ENCODE data around the gene E2F4. TPM values are rescaled to one million over a fixed set of nuclear protein-coding genes. Genes with fewer than 3 reads are reported as not detected.

The E2F4 gene
- total and polyA plus RNA-seq, 10 of the 15 experiments (the other 5 are each of a cell fraction or from before 2014, with no cell fraction given): 11.7 to 132 (median 95.9) TPM

DNA sequence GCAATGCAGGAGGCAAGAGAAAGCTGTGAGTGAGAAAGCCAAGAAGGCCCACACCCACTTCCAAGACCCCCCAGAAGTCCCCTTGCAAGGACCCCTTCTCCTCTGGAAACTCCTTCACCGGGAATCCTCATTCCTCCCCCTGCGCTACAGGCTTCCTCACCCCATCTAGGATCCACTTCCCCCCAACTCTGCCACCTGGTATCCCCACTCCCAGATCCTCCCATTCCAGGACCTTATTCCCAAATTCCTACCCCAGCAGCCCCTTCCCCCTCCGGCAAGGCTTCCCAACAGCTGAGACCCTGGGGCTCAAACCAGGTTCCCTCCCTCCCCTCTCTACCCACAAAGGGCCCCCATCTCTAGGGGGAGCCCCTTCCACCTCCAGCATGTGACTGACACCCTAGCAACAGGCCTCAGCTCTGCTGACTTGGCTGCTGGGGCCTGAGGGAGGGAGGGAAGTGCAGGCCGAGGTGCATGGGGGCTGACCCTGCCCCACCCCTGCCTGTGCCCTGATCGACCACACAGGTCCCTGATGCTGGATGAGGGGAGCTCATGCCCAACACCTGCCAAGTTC lies 25.3 kb upstream of the E2F4 start (continued):
- TF ChIP-seq, protein P1, sequence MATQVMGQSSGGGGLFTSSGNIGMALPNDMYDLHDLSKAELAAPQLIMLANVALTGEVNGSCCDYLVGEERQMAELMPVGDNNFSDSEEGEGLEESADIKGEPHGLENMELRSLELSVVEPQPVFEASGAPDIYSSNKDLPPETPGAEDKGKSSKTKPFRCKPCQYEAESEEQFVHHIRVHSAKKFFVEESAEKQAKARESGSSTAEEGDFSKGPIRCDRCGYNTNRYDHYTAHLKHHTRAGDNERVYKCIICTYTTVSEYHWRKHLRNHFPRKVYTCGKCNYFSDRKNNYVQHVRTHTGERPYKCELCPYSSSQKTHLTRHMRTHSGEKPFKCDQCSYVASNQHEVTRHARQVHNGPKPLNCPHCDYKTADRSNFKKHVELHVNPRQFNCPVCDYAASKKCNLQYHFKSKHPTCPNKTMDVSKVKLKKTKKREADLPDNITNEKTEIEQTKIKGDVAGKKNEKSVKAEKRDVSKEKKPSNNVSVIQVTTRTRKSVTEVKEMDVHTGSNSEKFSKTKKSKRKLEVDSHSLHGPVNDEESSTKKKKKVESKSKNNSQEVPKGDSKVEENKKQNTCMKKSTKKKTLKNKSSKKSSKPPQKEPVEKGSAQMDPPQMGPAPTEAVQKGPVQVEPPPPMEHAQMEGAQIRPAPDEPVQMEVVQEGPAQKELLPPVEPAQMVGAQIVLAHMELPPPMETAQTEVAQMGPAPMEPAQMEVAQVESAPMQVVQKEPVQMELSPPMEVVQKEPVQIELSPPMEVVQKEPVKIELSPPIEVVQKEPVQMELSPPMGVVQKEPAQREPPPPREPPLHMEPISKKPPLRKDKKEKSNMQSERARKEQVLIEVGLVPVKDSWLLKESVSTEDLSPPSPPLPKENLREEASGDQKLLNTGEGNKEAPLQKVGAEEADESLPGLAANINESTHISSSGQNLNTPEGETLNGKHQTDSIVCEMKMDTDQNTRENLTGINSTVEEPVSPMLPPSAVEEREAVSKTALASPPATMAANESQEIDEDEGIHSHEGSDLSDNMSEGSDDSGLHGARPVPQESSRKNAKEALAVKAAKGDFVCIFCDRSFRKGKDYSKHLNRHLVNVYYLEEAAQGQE (IDR thresholded peaks at IDR 0.05; ENCODE audit: low read depth, low read length): no peak
- TF ChIP-seq SP1 (IDR thresholded peaks at IDR 0.05; ENCODE audit: low read depth, low read length) (no peak), SREBF2 (IDR thresholded peaks at IDR 0.05; ENCODE audit: low read length) (no peak), ETV6 (conservative IDR thresholded peaks at IDR 0.05 in 1 of 2, IDR thresholded peaks at IDR 0.05 in 1 of 2; ENCODE audit: borderline replicate concordance in 1 of 2, low read depth in 1 of 2) (no peak), ZSCAN29 (IDR thresholded peaks at IDR 0.05) (no peak), YBX1 (IDR thresholded peaks at IDR 0.05) (no peak), NFXL1 (IDR thresholded peaks at IDR 0.05; ENCODE audit: borderline replicate concordance) (no peak), KLF5 (IDR thresholded peaks at IDR 0.05; ENCODE audit: partially characterized antibody) (no peak), WRNIP1 (IDR thresholded peaks at IDR 0.05; ENCODE audit: borderline replicate concordance, low read depth, low read length) (no peak), TARDBP (IDR thresholded peaks at IDR 0.05; ENCODE audit: borderline replicate concordance) (no peak), GABPA (IDR thresholded peaks at IDR 0.05; ENCODE audit: low read depth) (no peak), RFX5 (IDR thresholded peaks at IDR 0.05; ENCODE audit: low read depth, low read length) (0 out of 2 replicates have a peak, but pooled peaks have one; percentile 46), ZBED1 (IDR thresholded peaks at IDR 0.05; ENCODE audit: borderline replicate concordance) (no peak), RB1 (IDR thresholded peaks at IDR 0.05; ENCODE audit: borderline replicate concordance) (no peak), STAT1 (conservative IDR thresholded peaks at IDR 0.05) (no peak), RELA (IDR thresholded peaks at IDR 0.05; ENCODE audit: borderline replicate concordance, partially characterized antibody) (no peak), IRF4 (IDR thresholded peaks at IDR 0.05; ENCODE audit: low read depth, low read length) (no peak), JUNB (IDR thresholded peaks at IDR 0.05) (no peak), ZNF622 (IDR thresholded peaks at IDR 0.05) (no peak), ZNF207 (IDR thresholded peaks at IDR 0.05; ENCODE audit: borderline replicate concordance) (no peak), ESRRA (IDR thresholded peaks at IDR 0.05; ENCODE audit: low read length) (no peak), TCF3 (IDR thresholded peaks at IDR 0.05; ENCODE audit: borderline replicate concordance, insufficient read depth, low read depth, low read length) (no peak), MEF2B (IDR thresholded peaks at IDR 0.05; ENCODE audit: partially characterized antibody, poor library complexity, severe bottlenecking) (peak; percentile 33)
- TF ChIP-seq, protein P2, sequence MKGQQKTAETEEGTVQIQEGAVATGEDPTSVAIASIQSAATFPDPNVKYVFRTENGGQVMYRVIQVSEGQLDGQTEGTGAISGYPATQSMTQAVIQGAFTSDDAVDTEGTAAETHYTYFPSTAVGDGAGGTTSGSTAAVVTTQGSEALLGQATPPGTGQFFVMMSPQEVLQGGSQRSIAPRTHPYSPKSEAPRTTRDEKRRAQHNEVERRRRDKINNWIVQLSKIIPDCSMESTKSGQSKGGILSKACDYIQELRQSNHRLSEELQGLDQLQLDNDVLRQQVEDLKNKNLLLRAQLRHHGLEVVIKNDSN (IDR thresholded peaks at IDR 0.05; ENCODE audit: borderline replicate concordance, extremely low read length, insufficient read depth, low read depth, low read length): peak; percentile 66
- TF ChIP-seq, protein P3, sequence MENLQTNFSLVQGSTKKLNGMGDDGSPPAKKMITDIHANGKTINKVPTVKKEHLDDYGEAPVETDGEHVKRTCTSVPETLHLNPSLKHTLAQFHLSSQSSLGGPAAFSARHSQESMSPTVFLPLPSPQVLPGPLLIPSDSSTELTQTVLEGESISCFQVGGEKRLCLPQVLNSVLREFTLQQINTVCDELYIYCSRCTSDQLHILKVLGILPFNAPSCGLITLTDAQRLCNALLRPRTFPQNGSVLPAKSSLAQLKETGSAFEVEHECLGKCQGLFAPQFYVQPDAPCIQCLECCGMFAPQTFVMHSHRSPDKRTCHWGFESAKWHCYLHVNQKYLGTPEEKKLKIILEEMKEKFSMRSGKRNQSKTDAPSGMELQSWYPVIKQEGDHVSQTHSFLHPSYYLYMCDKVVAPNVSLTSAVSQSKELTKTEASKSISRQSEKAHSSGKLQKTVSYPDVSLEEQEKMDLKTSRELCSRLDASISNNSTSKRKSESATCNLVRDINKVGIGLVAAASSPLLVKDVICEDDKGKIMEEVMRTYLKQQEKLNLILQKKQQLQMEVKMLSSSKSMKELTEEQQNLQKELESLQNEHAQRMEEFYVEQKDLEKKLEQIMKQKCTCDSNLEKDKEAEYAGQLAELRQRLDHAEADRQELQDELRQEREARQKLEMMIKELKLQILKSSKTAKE (IDR thresholded peaks at IDR 0.05; ENCODE audit: low read depth, poor library complexity, severe bottlenecking): no peak
